Endodermal cell (in vitro differentiated cells): ENCODE measurements around the gene NEGR1. TPM values are rescaled to one million over a fixed set of nuclear protein-coding genes. Genes with fewer than 3 reads are reported as not detected.

Experiments used
- DNase-seq: peaks from one replicate; pipeline ENCODE4 v3.0.0-alpha.2; 2017
- H3K27ac ChIP-seq: 2 replicates; pipeline ENCODE4 v1.5.1; 2013; ENCODE audit warnings: mild to moderate bottlenecking, low read depth, low read length, moderate library complexity
- H3K27me3 ChIP-seq: 2 replicates; pipeline ENCODE4 v1.6.1; 2013; ENCODE audit warnings: mild to moderate bottlenecking, low read length, moderate library complexity; ENCODE audit not compliant: insufficient read depth, control insufficient read depth, poor library complexity, severe bottlenecking
- H3K36me3 ChIP-seq: 2 replicates; pipeline ENCODE4 v1.7.0; 2013; ENCODE audit warnings: mild to moderate bottlenecking, low read length, moderate library complexity; ENCODE audit not compliant: control insufficient read depth, insufficient read depth
- H3K4me1 ChIP-seq: one replicate; pipeline ENCODE4 v1.7.0; 2013; ENCODE audit warnings: low read length; ENCODE audit not compliant: control insufficient read depth, insufficient read depth
- H3K4me3 ChIP-seq: 2 replicates; pipeline ENCODE4 v1.5.1; 2013; ENCODE audit warnings: mild to moderate bottlenecking, low read length, moderate library complexity
- H3K9ac ChIP-seq: 2 replicates; pipeline ENCODE4 v1.6.1; 2013; ENCODE audit warnings: mild to moderate bottlenecking, low read length, moderate library complexity; ENCODE audit not compliant: poor library complexity, severe bottlenecking; ENCODE audit errors: extremely low read depth
- H3K9me3 ChIP-seq: 2 replicates; pipeline ENCODE4 v1.6.1; 2013; ENCODE audit warnings: mild to moderate bottlenecking, low read length, moderate library complexity; ENCODE audit not compliant: control insufficient read depth
- H3K27ac Mint-ChIP-seq: 2 replicates; pipeline ENCODE4 v1.8.0; 2020; ENCODE audit warnings: mixed read lengths
- H3K27me3 Mint-ChIP-seq: 2 replicates; pipeline ENCODE4 v1.8.0; 2021; ENCODE audit warnings: mild to moderate bottlenecking, mixed read lengths; ENCODE audit not compliant: insufficient read depth
- H3K36me3 Mint-ChIP-seq: 2 replicates; pipeline ENCODE4 v1.8.0; 2020; ENCODE audit warnings: low read depth, mixed read lengths
- H3K4me1 Mint-ChIP-seq: 2 replicates; pipeline ENCODE4 v1.8.0; 2020; ENCODE audit warnings: mixed read lengths
- H3K4me3 Mint-ChIP-seq: 2 replicates; pipeline ENCODE4 v1.8.0; 2020; ENCODE audit warnings: mild to moderate bottlenecking, moderate library complexity, mixed read lengths
- H3K9me3 Mint-ChIP-seq: 2 replicates; pipeline ENCODE4 v1.8.0; 2020; ENCODE audit warnings: mild to moderate bottlenecking, mixed read lengths
- WGBS, 2 experiments: methylation state at CpG; one replicate each; pipeline versions ENCODE4 v1.1.5 to v1.1.7; 2013; ENCODE audit warnings: missing lambda C conversion rate in 2 of 2, mixed read lengths in 1 of 2; ENCODE audit not compliant: insufficient coverage in 1 of 2, insufficient read length in 1 of 2; 5-methylcytosine and 5-hydroxymethylcytosine counted together
- total RNA-seq, 2 donors: library from RNA; stranded (reverse); fragmentation: NEBNext Ultra II Directional in 1 of 2; extraction: Animal tissue kit (Norgen Biotek cat#: 25700) in 1 of 2; gene quantifications; 2 replicates in 1 of 2; 3 replicates in 1 of 2; pipeline ENCODE4 v1.2.1, GENCODE V29; 2021
- TF ChIP-seq, protein P1 (sequence below): fragments of 200-600 bp; sonication (generic); conservative IDR thresholded peaks from 2 replicates; pipeline ENCODE4 v1.5.0; 2021; ENCODE audit warnings: antibody characterized with exemption, mild to moderate bottlenecking

NEGR1 gene
- total RNA-seq, 2 donors from 2014 or later = 1.5 to 2.1 TPM

DNA sequence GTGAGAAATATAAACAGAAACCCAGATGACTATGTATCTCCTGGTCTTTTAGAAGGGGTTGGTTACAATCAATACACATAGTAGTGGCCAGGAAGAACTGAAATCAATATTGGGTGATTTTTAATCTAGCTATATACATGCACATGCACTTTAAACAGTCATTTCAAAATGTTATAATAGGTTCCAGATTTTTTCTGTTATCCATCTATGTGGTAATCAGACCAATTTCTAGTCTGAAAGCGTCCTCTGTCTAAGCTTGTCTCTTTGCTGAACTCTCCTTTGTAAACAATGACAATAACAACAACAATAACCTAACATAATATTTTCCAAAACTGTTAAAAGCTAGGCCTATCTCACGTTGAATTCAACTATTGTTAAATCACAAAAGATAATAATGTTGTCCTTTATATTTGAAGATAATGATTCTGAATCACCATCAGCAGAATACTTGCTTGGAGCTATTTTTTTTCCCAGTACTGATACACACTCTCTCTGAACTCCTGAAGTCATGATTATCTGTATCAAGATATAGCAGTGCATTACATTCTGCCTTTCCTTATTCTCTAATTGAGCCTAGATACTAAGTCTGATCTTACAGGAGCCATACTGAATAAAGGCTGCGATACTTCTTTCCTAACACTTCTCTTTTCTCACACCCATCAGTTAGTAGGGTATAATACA, 704.7 kb downstream of the NEGR1 start:
- Mint-ChIP-seq H3K9me3 (no peaks in the 10 kb centered on the region), H3K27me3 (no peaks in the 10 kb centered on the region), H3K4me1 (no peaks in the 10 kb centered on the region), H3K27ac (no peak overlapping the region), H3K4me3 (no peak overlapping the region), H3K36me3 (no peaks in the 10 kb centered on the region)
- Histone ChIP-seq H3K27me3 (no peaks in the 10 kb centered on the region), H3K27ac (no peak overlapping the region), H3K36me3 (no peaks in the 10 kb centered on the region), H3K9ac (no peak overlapping the region), H3K9me3 (no peaks in the 10 kb centered on the region), H3K4me1 (no peaks in the 10 kb centered on the region), H3K4me3 (no peak overlapping the region)
- 77 to 100% methylated on average over 1 to 2 of the region's 3 CpGs for WGBS, 2 experiments
- TF ChIP-seq, protein P1, sequence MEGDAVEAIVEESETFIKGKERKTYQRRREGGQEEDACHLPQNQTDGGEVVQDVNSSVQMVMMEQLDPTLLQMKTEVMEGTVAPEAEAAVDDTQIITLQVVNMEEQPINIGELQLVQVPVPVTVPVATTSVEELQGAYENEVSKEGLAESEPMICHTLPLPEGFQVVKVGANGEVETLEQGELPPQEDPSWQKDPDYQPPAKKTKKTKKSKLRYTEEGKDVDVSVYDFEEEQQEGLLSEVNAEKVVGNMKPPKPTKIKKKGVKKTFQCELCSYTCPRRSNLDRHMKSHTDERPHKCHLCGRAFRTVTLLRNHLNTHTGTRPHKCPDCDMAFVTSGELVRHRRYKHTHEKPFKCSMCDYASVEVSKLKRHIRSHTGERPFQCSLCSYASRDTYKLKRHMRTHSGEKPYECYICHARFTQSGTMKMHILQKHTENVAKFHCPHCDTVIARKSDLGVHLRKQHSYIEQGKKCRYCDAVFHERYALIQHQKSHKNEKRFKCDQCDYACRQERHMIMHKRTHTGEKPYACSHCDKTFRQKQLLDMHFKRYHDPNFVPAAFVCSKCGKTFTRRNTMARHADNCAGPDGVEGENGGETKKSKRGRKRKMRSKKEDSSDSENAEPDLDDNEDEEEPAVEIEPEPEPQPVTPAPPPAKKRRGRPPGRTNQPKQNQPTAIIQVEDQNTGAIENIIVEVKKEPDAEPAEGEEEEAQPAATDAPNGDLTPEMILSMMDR = no peak
- DNase-seq = no peak

DNA sequence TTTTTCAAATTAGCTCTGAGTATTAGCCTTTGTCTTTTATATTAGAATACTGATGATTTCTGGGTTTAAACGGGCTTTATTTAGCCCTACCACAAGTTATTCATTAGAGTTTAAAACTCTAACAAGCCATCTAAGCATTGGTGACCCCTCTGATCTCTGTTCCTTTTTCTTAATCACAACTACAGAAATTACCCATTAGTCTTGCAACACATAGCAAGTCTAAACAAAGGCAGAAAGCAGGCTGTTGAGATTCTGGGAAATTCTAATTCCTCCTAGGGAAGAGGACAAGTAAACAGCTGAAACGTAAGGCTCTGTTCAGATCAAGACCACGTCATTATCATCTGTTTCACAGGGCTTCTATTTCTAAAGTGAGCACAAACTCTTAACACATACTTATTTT, 710.3 kb downstream of the NEGR1 start:
- Mint-ChIP-seq H3K27ac (no peak overlapping the region), H3K4me1 (no peaks in the 10 kb centered on the region), H3K9me3 (no peaks in the 10 kb centered on the region), H3K27me3 (no peaks in the 10 kb centered on the region), H3K4me3 (no peak overlapping the region), H3K36me3 (no peaks in the 10 kb centered on the region)
- DNase-seq = no peak
- H3K4me3 ChIP-seq = no peak overlapping the region
- H3K4me1 ChIP-seq = no peaks in the 10 kb centered on the region
- H3K27ac ChIP-seq = no peak overlapping the region
- H3K36me3 ChIP-seq = no peaks in the 10 kb centered on the region
- WGBS, 2 experiments = 89 to 93% methylated on average over 3 of the region's 3 CpGs
- TF ChIP-seq, protein P1 = no peak
- H3K9me3 ChIP-seq = no peaks in the 10 kb centered on the region
- H3K9ac ChIP-seq = no peak overlapping the region
- no peaks in the 10 kb centered on the region for H3K27me3 ChIP-seq

- H3K27me3 Mint-ChIP-seq = no peaks in the 10 kb centered on the region
- no peaks in the 10 kb centered on the region for H3K36me3 Mint-ChIP-seq
- H3K9me3 Mint-ChIP-seq = no peaks in the 10 kb centered on the region
- TF ChIP-seq, protein P1 = no peak
- H3K4me1 Mint-ChIP-seq = no peaks in the 10 kb centered on the region
- Histone ChIP-seq H3K36me3 (no peaks in the 10 kb centered on the region), H3K9ac (no peak overlapping the region), H3K4me1 (no peaks in the 10 kb centered on the region), H3K4me3 (no peak overlapping the region), H3K27me3 (no peaks in the 10 kb centered on the region), H3K9me3 (no peaks in the 10 kb centered on the region), H3K27ac (no peak overlapping the region)
- DNase-seq = no peak
- WGBS, 2 experiments = 90% methylated on average over 1 of the region's 1 CpG; no CpG with 5 or more reads in 1 of the 2 experiments
- H3K27ac Mint-ChIP-seq = no peak overlapping the region
- H3K4me3 Mint-ChIP-seq = no peak overlapping the region
Measured at GRCh38 chr1:71566413-71566812, 715.9 kb downstream of the NEGR1 start.
